Measurements from ENCODE around the gene NDUFS6. TPM values are rescaled to one million over a fixed set of nuclear protein-coding genes. Genes with fewer than 3 reads are reported as not detected.
"Not testable (repeated sequence)": the region's sequence is repeated elsewhere in the genome, so short reads cannot be mapped to it uniquely, and the experiment has no call there.

Gene NDUFS6
- total RNA-seq, 1 experiment from 2014 or later, result 72.8 TPM

DNA sequence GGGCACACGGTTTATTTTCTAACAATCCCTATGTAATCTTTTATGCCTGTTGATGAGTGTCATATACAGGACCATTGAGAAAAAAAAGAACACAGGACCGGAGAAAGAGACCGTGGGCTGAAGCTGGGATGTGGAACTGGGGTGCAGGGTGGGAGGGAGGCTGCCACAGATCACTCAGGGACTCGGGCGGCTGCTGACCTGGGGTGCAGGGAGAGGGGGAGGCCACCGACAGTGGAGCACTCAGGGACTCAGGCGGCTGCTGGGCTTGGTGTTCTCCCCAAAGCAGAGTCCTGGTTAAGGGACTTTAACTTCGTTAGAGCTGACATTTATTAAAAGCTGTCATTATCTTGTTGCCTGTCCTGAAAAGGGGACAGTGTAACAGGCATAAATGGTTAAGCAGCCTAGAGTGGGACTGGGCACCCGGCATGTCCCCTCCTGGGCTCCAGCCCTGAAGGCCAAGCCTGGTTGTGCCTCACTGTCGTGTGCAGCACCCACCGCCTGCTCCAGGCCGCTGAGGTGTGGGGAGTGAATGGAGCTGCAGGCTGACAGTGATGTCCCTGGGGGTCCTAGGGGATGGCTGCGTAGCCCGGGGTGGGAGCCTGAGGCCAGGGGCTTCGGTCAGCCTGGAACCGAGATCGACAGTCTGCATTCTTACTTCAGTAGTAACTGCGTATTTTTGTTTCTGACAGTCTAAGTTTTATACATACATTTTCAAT, 14.0 kb downstream of the NDUFS6 start:
- no peaks in the 10 kb centered on the region for H3K4me1 ChIP-seq (ENCODE audit: insufficient read depth, low read length, poor library complexity, severe bottlenecking)
- no peak overlapping the region for H3K27ac ChIP-seq (ENCODE audit: low read depth, low read length, poor library complexity, severe bottlenecking)
- TF ChIP-seq EZH2 (IDR thresholded peaks at IDR 0.05; ENCODE audit: borderline replicate concordance, low read depth, low read length, poor library complexity, severe bottlenecking), result no peak
- TF ChIP-seq, protein P1, sequence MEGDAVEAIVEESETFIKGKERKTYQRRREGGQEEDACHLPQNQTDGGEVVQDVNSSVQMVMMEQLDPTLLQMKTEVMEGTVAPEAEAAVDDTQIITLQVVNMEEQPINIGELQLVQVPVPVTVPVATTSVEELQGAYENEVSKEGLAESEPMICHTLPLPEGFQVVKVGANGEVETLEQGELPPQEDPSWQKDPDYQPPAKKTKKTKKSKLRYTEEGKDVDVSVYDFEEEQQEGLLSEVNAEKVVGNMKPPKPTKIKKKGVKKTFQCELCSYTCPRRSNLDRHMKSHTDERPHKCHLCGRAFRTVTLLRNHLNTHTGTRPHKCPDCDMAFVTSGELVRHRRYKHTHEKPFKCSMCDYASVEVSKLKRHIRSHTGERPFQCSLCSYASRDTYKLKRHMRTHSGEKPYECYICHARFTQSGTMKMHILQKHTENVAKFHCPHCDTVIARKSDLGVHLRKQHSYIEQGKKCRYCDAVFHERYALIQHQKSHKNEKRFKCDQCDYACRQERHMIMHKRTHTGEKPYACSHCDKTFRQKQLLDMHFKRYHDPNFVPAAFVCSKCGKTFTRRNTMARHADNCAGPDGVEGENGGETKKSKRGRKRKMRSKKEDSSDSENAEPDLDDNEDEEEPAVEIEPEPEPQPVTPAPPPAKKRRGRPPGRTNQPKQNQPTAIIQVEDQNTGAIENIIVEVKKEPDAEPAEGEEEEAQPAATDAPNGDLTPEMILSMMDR (conservative IDR thresholded peaks at IDR 0.05; ENCODE audit: low read depth, low read length), result no peak
- no TSS peak for BruUV-seq (replicated peaks)
- intact Hi-C loops (cut with micrococcal nuclease; ENCODE audit: unreplicated experiment), result no loop called here
- H3K36me3 ChIP-seq (ENCODE audit: insufficient read depth, low read length, poor library complexity, severe bottlenecking), result peaks cover 58% of the 10 kb centered on the region
- no peak overlapping the region for H3K4me3 ChIP-seq (ENCODE audit: low read depth, low read length, poor library complexity, severe bottlenecking)
- CTCF ChIA-PET, result no interaction called here
- POLR2A ChIA-PET (ENCODE audit: low non-redundant PET), result no interaction called here
- H3K27me3 ChIP-seq (replicated peaks; ENCODE audit: insufficient read depth, low read depth, low read length, poor library complexity), result no peaks in the 10 kb centered on the region
- no peaks in the 10 kb centered on the region for H3K9me3 ChIP-seq (ENCODE audit: low read depth, low read length, poor library complexity, severe bottlenecking)
- no peak for DNase-seq (ENCODE audit: low spot score)

GRCh38 chr5:1815881-1816292, 14.7 kb downstream of the NDUFS6 start:
- no TSS peak for BruUV-seq (replicated peaks)
- TF ChIP-seq, protein P1 (conservative IDR thresholded peaks at IDR 0.05; ENCODE audit: low read depth, low read length), result no peak
- no peak overlapping the region for H3K4me3 ChIP-seq (ENCODE audit: low read depth, low read length, poor library complexity, severe bottlenecking)
- DNase-seq (ENCODE audit: low spot score), result no peak
- H3K4me1 ChIP-seq (ENCODE audit: insufficient read depth, low read length, poor library complexity, severe bottlenecking), result no peaks in the 10 kb centered on the region
- POLR2A ChIA-PET (ENCODE audit: low non-redundant PET), result no interaction called here
- intact Hi-C loops (cut with micrococcal nuclease; ENCODE audit: unreplicated experiment), result no loop called here
- H3K9me3 ChIP-seq (ENCODE audit: low read depth, low read length, poor library complexity, severe bottlenecking), result no peaks in the 10 kb centered on the region
- CTCF ChIA-PET, result no interaction called here
- no peak overlapping the region for H3K27ac ChIP-seq (ENCODE audit: low read depth, low read length, poor library complexity, severe bottlenecking)
- peaks cover 53% of the 10 kb centered on the region for H3K36me3 ChIP-seq (ENCODE audit: insufficient read depth, low read length, poor library complexity, severe bottlenecking)
- H3K27me3 ChIP-seq (replicated peaks; ENCODE audit: insufficient read depth, low read depth, low read length, poor library complexity), result no peaks in the 10 kb centered on the region

- H3K27ac ChIP-seq (ENCODE audit: low read depth, low read length, poor library complexity, severe bottlenecking); CTCF ChIA-PET: not testable (repeated sequence)
- H3K36me3 ChIP-seq (ENCODE audit: insufficient read depth, low read length, poor library complexity, severe bottlenecking), result peaks cover 50% of the 10 kb centered on the region
Observed at GRCh38 chr5:1816495-1817089, 15.4 kb downstream of the NDUFS6 start.

More at GRCh38 chr5:1816495-1817089, 15.4 kb downstream of the NDUFS6 start:
- H3K4me1 ChIP-seq (ENCODE audit: insufficient read depth, low read length, poor library complexity, severe bottlenecking); POLR2A ChIA-PET (ENCODE audit: low non-redundant PET); H3K4me3 ChIP-seq (ENCODE audit: low read depth, low read length, poor library complexity, severe bottlenecking); BruUV-seq (replicated peaks); intact Hi-C loops (cut with micrococcal nuclease; ENCODE audit: unreplicated experiment); H3K27me3 ChIP-seq (replicated peaks; ENCODE audit: insufficient read depth, low read depth, low read length, poor library complexity); DNase-seq (ENCODE audit: low spot score); H3K9me3 ChIP-seq (ENCODE audit: low read depth, low read length, poor library complexity, severe bottlenecking): not testable (repeated sequence)
